Embryonic facial prominence (tissue), 1 donor: ENCODE results near the gene GPRIN3.

ENCODE experiments used
- DNase-seq: peaks from one replicate; pipeline ENCODE4 v3.0.0-alpha.2; 2016; ENCODE audit errors: extremely low spot score

GPRIN3 gene

DNA sequence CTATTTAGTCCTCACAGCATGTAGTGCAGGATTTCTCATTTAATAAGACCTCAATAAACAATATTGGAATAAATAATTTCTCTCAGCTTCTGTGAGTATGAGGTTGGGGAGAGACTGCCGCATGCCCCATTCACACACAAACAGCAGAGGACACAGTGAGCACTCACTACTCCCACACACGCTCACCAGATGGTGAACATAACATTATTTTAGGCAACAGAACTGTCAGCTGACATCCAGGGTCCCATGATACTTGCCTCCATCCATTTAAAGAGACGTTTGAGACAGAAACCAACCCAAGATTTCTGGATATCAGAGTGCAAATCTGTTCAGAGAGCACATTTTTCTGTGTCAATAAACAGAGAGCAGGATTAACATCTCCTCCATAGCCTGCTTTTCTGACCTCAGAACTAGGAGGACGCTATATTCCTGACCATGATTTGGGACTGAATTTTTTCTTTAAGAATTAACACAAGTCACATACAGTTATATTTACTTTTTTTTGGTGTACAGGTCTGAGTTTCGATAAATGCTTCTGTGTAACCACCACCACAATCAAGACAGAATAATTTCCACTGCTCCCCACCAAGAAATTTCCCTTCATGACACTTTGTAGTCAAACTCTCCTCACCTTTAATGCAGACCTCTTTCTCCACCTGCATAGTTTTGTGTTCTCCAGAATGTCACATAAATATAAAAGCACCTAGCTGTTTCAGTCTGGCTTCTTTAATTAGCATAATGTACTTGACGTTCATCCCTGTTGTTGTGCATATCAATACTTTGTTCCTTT lies 16.7 kb downstream of the GPRIN3 start:
- no peak for DNase-seq

DNA sequence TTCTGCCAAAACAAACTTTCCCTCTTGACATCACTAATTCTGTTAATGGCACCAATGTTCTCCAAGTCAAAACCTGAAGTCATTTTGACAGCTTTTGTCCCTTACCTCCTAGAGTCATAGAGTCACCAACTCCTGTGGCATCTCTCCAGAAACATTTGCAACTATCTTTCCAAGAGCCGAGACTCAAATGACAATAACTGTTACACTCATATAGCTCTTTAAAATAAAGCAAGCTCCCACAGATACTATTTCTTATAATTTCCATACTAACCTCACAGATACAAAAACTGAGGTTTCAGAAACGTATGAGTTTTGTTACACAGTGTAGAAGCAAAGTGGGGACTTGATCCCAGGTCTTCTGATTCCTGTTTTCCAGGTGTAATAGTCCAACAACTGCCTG lies 18.3 kb downstream of the GPRIN3 start:
- no peak for DNase-seq

DNA sequence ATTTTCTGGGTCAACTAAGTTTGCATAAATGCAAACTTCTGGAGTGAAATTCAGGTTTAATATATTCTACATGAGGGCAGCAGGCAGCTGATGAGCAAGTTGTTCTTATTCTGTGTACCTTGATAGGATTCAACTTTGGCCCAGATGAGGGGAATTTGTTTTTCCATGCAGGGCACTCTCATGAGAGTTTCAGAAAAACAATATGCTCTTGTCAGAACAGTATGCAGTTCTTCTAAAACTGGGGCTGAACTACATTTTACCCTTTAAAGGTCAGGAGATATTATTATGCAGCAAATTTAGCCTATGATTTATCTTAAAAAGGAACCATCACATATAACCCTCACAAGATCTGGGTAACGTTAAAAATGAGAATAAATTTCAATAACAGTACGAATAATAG lies 19.2 kb downstream of the GPRIN3 start:
- DNase-seq: no peak

DNA sequence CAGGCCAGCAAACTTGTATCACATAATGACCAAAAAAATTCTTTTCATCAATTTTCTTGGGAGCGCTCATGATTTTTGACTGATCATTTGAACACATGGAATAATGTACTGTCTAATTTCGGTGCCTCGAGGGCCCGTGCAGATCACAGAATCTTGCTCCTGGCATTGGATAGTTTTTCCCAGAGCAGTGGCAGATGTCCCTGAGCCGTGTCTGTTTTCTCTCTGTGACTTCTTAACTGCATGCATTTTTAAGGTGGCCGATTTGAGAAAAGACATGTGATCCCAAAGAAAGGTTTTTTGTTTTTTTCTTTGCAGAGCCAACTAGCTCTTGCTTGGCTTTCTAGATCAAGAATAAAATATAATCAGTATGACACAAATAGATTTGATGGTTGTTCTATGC lies 19.7 kb downstream of the GPRIN3 start:
- no peak for DNase-seq

DNA sequence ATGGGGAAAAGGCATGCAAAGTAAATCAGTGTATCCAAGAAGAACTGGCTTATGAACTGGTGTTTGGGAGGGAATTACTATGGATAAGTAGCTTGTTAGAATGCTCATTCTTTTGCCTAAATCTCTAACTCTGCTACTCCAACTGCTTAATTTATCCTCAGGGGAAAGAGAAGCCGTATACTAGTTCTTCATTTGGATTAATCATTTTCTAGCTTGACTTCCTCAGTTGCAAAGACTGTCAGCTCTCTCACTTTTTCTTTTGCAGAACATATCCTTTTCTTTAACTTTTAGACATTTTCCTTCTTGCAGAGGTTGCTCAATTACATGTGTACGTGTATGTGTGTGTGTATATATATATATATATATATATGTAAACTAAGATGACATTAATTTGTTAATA lies 21.9 kb downstream of the GPRIN3 start:
- no peak for DNase-seq

DNA sequence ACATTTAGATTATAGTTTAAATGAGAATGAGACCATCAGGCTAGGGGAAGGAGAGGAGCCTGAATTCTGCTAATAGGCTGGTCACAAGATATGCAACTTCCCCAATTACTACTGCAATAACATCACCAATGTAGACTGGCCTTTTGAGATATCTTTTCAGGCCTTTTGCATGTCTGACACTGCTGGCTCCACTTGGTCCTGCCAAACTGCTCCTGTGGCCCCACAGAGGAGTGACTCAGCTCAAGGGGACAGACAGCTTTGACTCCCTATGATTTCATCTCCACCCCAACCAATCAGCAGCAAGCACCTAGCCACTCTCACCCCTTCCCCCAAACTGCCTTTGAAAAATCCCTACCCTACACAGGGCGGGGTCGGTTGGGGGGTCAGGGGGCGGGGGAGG lies 22.8 kb downstream of the GPRIN3 start:
- DNase-seq: no peak

DNA sequence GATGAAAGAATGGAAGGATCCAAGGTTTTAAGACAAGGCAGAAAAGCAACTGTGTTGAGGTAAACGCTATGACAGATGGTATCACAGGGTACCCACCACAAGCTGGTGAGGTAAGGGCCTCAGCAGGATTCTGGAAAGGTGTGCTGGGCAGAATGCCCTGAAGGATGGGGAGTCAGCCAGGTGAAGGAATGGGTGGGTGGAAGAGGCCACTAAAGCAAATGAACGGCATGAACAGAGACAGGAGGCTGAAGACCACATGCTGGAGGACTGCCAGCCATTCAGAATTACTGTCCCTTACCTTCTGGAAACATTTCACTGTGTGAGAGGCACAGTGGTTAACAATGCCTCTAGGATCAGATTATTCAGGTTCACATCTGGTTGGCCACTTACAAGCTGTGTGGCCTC lies 23.6 kb downstream of the GPRIN3 start:
- no peak for DNase-seq

DNA sequence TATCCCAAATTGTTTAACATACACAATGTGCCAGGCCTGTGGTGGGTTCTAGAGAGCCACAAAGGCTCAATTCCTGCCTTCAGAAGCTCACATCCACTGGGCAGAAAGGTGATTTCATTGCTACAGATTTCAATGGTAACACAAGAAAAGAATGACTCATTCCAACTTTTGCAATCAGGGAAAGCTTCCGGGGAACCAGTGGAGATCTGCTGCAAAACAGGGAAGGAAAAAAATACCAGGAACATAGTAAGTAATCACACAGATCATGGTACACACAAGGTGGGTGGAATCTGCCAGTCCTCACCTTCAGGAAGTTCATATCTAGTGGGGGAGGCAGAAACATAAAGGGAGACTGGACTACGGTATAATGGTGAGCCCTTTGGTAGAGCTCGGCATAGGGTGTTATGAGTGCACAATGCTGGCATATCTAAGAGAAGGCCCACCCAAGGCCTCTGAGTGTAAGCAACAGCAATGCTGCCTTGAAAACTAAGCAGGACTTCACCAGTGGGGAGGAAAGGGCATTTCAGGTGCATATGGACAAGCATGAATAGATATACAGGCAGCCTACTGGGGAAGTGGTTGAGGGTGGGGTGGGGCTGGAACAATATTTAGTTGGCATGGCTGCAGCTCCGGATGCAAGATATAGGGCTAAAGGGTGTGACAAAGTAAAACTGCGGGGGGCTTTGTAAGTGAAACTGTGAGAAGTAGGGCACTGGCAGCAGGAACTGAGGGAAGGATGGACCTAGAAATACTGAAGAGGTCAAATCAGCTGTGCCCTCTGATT lies 24.2 kb downstream of the GPRIN3 start:
- DNase-seq: no peak

DNA sequence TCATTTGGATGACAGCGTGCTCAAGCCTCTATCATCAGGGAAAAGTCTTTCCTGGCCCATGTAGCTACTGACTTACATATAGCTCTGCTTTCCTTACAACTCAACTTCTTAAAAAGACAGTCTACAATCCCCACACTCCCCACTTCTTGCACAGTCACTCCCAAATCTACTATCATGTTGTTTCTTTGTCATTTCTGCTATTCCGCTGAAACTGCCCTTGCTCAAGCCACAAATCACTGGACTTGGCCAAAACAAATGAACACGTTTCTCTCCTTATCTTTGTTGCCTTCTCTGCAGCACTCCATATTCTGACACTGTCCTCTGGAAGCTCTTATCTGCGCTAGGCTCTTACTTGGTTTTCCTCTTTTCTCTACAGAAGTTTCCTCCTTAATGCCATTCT lies 28.2 kb downstream of the GPRIN3 start:
- DNase-seq: no peak

DNA sequence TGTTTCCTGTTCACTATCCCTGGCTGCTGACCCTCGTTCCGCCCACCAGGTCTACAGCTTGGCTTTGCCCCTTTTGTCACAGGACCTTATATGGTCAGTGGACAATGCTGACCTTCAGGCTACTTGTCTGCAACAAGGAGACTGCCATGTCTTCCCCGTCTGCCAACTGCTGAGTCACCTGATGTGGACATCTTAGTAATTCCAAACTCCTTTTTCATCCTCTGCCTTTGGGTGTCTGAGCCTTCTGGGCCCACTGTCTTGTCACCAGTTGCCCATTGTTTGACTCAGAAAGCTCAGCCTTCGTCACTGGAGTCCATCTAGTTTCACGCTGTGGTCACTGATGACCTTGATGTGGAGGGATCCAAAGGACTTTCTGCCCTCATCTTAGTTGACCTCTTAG lies 30.2 kb downstream of the GPRIN3 start:
- no peak for DNase-seq

DNA sequence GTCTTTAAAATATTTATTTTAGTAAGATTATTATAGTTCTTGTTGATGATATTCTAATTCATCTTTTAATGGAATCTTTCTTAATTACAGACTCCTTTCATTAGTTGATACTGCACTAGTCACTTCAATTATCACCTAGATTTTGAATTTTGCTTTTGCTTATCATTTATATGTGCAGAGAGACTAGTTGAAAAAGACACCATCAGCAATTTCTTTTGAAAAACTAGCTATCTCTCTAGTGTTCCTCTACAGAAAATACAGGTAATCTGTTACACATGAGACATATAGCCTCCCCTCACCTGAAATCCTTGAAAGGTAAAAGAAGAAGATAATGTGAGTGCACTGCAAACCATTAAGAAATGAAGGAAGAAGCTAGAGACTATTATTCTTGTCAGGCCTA lies 31.3 kb downstream of the GPRIN3 start:
- DNase-seq: no peak

DNA sequence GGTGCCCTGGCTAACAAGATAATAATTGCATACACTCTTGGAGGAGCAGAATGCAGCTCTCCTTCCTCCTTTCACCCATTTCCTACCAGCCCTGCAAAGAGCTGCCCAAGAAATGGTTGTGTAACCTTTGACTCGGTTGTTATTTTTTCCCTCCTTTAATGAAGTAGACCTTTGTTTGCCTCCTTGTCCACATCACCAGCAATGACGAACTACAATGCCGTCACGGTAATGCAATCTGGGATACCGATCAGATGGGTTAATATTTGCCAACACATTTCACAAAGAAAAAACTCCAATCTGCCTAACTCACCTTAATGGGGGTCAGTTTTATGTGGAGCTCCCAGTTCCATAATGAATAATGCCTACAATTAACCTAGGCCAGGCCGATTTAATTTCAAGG lies 32.0 kb downstream of the GPRIN3 start:
- DNase-seq: no peak

DNA sequence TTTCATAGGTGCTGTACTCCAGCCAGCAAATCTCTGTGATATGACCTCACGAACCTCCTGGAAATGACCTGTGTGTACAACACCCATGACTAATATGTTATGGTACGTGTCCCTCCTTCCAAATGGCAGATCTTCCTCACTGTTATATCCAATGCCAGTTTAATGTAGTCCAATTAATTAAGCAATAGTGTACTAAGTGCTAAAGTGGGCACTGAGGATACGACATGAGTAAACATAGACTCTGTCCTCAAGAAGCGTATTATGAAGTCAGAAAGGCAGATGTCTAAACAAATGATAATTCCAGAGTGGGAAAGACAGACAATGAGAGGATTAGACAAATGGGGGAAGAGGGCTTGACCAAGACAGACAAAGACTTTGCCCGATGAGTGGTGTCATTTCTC lies 33.9 kb downstream of the GPRIN3 start:
- no peak for DNase-seq

DNA sequence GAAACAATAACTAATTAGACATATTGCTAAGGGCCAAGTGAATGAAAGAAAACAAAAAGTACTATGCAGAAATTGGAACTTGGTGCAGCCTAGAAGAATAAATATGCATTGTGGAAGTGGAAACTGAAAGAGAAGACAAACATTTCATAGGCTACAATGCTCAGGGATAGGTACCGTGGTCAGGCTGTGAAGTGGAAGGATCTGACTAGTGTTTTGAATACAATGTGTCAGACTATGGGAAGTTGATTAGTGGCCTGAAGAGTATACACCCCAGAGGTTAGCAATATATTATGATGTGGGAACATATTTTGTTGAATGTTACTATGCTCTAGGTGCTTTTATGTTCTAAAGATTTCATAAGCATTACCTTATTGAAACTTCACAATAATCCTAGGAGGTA lies 36.8 kb downstream of the GPRIN3 start:
- DNase-seq: no peak

DNA sequence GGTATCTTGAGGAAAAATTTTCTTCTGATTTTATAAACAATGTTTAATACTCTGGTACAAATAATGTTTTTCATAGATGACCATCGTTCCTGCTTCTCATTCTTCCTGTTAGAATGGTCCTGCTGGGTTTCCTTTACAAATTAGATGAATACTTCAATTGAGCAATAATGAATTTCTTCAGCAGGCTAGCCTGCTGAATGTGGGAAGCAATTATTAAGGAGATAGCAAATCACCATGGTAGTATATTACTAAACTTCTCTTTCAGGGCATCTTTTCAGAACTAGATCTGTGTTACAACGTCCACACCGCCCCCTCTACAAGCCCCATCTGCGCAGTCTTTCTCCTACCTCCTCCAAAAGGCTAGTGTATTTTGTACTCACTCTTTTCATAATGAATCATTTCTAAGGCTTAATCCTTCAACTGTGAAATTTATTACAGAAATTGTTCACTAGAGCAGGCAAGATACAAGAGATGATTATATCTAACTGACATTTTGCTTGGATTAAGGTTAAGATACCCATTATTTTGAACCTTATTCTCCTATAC lies 38.4 kb downstream of the GPRIN3 start:
- DNase-seq: no peak

DNA sequence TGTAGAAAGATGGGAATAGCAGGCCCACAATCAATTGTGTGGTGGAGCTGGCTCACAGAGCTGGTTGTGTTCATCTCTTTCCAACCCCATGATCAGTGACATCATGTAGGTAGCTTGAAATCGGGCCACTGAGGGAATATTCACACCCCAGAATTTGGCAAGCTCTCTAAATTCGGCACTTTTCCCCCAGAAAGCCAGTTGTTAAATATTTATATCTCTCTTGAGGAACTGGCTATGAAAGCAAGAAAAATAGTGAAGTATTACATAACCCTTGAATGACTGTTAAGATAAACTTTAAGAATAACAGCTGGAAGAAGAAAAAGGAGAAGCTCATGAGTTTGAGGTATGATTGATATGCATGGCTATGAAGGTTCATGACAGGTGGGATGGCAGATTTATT lies 38.9 kb downstream of the GPRIN3 start:
- no peak for DNase-seq

DNA sequence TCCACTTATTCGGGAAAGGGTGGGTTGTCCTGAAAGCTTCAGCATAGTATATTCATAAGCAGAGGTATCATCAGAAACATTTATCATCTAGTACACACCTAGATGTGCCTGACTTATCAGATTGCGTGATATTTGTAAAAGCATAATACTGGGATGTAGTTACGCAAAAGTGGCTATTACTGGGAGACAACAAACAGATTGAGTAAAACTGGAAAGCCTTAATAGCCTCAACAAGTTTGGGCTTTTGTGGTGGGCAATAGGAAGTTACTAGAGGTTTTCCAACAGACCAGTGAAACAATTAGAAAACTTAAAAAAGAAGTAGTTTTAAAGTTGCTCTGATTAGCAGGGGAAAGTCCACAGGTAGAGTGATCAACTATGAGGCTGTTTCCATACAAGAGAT lies 39.8 kb downstream of the GPRIN3 start:
- no peak for DNase-seq

DNA sequence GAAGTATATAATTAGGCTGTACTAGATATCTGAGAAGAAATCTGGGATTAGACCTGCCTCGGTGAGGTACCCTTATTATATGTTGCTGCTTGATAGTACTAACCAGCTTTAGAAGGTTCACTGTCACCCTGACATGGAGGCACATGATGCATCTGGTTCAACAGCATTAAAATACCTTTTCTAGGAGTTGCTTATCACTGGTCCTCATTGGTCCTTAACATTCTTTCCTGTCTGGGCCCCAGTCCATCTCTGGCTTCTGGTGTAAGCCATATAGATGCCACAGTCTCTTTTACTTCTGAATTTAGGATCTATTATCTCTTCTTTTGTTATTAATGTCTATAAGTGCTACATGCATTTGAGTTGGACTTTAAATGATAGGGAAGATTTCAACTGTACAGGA lies 40.2 kb downstream of the GPRIN3 start:
- DNase-seq: no peak

DNA sequence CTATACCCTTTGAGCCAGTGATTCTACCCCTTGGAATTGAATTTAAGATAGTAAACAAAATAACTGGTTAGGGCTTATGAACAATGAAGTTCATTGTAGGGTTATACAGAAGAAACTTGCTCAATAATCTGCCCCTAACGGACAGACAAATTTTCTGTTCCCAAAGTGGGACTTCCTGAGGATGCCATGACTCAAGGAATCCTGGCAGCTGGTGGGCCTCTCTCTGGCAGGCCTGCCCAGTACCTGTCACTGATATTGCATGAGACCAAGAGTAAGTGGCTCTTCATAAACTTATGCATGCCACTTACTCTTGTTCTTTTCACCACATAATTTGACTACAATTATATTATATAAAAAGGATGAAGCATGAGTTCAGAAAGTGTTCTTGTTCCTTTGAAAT lies 41.5 kb downstream of the GPRIN3 start:
- DNase-seq: no peak

DNA sequence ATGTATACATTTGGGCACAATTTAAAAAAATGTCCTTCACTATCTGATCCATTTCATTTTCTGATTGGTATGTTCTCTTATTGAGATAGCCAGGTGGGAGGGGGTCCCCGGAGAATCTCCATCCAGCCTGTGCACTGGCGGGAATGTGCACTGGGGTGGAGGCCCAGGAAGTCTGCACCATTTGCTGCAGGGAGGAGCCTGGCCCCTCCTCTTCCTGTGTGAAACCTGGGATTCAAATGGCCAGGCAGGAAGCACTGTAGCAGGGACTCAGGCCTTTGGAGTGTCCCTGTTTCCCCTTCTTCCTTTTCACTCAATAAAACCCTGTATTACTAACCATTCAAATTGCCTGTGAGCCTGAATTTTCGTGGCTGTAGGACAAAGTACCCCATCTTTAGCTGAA lies 44.3 kb downstream of the GPRIN3 start:
- no peak for DNase-seq

DNA sequence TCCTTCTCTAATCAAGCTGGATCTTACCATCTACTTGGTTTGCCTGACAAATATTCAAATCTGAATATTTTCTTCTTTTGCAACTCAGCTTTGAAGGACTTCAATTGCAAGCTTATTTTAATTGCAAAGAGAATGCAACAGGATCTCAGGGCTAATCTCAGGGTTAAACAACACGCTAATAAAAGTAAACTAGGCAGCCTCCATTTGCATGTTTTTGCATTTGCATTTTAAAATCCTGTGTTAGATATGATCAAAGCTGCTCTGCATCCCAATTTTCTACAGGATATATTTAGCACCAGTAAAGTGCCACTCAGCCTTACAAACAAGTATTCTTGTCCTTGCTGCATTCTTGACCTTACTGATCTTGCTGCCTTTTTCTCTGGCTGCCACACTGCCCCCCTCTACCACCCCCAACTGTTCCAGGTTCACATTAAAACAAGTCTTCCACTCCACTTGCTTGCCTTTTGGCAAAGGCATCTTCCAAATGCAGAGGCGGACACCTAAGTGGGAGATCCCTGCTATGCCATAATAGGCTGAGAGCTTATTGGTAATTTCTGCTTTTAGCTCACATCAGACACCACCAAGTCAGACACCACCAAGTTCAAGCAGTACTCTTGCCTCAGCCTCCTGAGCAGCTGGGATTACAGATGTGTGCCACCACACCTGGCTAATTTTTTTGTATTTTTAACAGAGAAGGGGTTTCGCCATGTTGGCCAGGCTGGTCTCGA lies 48.1 kb downstream of the GPRIN3 start:
- no peak for DNase-seq

DNA sequence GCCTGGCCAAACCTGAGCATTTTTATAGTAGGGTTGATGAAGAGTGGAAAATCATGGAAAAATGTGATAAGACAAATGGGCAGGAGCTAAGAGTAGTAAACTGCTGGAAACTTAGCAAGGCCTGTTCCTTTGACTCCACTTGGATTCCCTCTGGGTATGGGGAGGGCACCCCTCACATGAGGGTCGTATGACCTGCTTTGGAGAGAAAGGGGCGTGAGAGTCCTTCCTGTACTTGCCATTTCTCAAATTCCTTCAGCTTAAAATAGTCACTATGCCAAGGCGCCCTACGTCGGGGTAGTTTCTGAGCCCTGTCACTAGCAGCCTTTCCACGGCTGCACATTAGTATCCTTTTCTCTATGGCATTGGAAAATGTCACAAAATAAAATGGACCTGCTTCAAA lies 49.1 kb downstream of the GPRIN3 start:
- no peak for DNase-seq

DNA sequence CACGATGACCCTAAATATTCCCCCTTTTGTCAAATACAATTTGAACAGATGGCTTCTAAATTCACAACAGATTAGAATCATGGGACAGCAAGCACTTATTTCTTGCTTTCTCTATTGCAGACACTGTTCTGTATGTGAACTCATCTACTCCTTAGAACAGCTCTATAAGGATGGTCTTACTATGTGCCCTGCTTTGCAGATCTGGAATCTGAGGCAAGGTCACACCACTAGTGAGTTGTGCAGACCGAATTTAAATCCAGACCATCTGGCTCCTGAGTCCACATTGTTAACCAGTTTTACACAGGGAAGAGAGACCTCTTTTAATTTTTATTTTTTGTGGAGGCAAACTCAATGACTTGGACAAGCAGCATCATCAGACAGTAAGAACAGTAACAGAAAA lies 50.2 kb downstream of the GPRIN3 start:
- DNase-seq: no peak
